Uterus (tissue), 2 donors: ENCODE data around the gene UGT1A7.

Experiments used
- POLR2A ChIP-seq, 2 donors: fragments of 450-650 bp; IDR thresholded peaks; one replicate each; pipeline ENCODE4 v1.6.1; 2016; ENCODE audit warnings: antibody characterized with exemption in 2 of 2, mild to moderate bottlenecking in 1 of 2, moderate library complexity in 1 of 2
- TF ChIP-seq, protein P1 (sequence below), 4 experiments: fragments of 200-600 bp in 2 of 4; fragments of 450-650 bp in 2 of 4; sonication (generic) in 2 of 4; IDR thresholded peaks; one replicate each; pipeline ENCODE4 v1.5.1; 2016 to 2019; ENCODE audit warnings: antibody characterized with exemption in 4 of 4, mild to moderate bottlenecking in 2 of 4, moderate library complexity in 1 of 4

DNA sequence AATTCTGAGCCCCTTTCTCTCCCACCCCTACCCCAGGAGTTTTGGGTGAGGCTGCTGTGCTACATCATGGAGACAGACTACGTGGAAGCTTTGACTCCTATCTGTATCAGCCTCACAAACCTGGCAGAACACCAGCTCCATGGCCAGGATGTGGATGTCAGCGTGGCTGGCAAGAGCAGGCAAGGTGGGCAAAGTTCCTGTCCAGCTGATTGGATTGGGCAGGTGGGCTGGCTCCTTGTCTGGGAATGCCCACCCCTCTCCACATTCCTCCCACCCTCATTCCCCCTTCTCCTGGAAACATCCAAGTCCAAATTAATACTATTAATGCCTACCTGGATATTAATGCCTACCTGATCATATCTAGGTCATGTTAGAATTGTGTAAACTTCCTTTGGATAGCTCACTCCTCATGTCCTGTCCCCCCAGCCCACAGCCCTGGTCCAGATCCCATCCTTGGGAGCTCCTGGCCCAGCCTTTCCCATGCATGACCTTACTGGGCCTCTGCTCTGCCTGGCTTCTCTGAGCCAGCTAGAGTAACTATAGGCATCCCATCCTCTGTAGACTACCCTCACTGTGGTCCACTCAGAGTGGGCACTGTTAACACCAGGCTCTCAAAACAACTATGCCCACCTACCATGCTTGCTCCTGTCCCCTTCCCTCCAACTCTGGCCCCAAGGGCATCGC lies 120.6 kb downstream of the UGT1A7 start:
- TF ChIP-seq, protein P1, sequence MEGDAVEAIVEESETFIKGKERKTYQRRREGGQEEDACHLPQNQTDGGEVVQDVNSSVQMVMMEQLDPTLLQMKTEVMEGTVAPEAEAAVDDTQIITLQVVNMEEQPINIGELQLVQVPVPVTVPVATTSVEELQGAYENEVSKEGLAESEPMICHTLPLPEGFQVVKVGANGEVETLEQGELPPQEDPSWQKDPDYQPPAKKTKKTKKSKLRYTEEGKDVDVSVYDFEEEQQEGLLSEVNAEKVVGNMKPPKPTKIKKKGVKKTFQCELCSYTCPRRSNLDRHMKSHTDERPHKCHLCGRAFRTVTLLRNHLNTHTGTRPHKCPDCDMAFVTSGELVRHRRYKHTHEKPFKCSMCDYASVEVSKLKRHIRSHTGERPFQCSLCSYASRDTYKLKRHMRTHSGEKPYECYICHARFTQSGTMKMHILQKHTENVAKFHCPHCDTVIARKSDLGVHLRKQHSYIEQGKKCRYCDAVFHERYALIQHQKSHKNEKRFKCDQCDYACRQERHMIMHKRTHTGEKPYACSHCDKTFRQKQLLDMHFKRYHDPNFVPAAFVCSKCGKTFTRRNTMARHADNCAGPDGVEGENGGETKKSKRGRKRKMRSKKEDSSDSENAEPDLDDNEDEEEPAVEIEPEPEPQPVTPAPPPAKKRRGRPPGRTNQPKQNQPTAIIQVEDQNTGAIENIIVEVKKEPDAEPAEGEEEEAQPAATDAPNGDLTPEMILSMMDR (IDR thresholded peaks at IDR 0.05), result no peak
- TF ChIP-seq POLR2A (IDR thresholded peaks at IDR 0.05), result no peak
